Hypothalamus (tissue), 51 donors: ENCODE results near the gene HGFAC.
"Not testable (repeated sequence)": the region's sequence is repeated elsewhere in the genome, so short reads cannot be mapped to it uniquely, and the experiment has no call there.

ENCODE experiments used
- DNase-seq, 51 donors: peaks; one replicate each; lab custom pipeline; 2025; lab: John Stamatoyannopoulos, UW

The HGFAC gene

DNA sequence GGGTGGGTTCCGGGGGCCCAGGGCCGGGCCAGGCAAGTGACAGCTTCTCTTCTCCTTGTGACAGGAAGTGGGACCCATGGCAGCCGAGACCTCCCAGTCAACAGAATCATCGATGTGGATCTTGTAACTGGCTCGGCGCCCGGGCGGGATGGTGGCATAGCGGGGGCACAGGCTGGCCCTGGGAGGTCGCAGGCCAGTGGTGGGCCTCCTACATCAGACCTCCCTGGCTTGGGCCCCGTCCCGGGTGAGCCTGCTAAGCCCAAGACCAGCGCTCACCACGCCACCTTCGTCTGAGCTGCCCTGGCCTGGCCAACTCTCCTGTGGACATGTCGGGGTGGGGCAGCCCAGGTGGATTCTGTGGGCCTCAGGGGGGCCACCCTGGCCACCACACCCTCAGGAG, 2.4 kb upstream of the HGFAC start:
- DNase-seq: no peak

DNA sequence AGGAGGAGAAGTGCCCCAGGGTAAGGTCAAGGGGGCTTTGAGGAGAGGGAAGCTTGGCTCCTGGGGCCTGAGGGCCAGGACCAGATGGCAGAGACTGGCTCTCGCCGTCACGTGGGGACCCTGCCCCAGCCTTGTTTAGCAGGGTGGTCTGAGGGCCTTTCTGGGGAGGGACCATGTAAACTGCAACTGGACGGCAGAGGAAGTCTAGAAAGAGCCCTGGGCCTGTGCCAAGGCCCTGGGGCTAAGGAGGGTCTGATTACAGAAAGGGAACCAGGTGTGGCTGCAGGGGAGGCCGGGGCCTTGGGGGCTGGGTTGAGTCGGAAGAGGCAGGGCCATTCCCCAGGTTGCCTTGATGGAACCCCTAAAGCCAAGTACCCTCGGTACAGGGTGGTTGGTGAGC, 1.8 kb upstream of the HGFAC start:
- DNase-seq: no peak

DNA sequence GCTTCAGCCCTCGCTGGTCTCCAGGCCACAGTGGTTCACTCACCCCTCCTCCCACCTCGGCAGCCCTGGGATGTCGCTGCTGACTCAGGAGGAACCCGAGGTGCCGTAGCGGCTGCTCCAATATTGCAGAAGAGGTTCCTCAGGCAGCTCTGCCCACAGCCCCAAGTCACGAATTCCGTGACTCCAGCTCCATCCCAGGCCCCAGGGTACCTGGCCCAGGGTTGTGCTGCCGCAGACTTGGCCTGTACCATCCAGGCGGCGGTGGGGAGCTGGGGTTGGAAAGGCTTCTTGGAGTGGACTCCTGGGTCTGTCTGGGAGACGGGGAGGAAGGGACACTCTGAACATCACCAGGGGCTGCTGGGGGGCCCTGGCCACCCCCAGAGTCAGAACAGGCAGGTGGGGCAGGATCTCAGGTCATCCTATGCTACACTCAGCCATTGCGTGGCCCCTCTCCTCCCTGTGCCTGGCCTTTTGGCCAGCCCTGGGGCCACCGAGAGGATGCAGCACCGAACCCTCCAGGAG, 728 bp upstream of the HGFAC start:
- peak in 1 of 51 donors; percentile 12 for DNase-seq

DNA sequence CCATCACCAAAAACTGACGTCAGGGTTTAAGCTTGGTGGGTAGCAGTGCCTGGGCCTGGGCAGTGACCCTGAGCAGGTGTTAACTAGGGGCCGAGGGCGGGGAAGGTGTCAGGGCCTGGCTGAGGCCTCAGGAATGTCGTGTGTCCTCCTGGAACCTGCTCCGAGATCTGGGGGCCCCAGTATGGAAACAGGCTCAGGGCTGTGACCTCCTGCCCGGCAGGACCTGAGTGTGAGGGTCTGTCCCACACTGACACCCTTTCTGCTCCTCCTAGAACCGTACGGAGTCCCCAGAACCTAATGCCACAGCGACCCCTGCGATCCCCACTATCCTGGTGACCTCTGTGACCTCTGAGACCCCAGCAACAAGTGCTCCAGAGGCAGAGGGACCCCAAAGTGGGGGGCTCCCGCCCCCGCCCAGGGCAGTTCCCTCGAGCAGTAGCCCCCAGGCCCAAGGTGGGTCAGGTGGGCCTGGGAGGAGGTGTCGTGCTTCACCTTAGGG, 741 bp downstream of the HGFAC start:
- no peak for DNase-seq

DNA sequence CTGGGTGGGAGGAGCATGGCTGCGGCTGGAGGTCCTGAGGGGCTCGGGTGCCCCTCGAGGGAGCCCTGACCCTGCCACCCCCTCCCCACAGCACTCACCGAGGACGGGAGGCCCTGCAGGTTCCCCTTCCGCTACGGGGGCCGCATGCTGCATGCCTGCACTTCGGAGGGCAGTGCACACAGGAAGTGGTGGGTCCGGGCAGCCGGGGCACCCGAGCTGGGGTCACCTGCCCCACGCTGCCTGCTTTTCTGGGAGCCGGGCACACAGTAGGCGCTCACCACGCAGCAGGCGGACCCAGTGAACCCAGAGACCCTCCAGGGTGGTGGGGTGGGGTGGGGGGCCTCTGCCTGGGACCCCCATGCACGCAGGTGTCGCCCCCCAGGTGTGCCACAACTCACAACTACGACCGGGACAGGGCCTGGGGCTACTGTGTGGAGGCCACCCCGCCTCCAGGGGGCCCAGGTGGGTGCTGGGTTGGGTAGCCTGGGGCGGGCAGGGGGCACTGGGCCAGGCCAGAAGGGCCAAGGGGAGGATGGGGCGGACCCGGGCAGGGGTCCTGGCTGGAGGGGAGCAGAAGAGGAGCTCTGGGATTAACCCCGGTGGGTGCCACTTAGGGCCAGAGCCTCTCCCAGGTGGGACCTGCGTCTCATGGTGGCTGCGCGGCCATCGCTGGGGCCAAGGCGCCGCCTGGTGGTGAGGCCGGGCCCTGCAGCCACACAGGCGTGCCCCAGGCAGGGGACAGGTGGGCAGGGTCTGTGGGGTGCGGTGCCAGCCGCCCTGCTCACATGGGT, 1.4 kb downstream of the HGFAC start:
- DNase-seq: peak in 11 of 51 donors; percentile 3 to 58 (median 17)

DNA sequence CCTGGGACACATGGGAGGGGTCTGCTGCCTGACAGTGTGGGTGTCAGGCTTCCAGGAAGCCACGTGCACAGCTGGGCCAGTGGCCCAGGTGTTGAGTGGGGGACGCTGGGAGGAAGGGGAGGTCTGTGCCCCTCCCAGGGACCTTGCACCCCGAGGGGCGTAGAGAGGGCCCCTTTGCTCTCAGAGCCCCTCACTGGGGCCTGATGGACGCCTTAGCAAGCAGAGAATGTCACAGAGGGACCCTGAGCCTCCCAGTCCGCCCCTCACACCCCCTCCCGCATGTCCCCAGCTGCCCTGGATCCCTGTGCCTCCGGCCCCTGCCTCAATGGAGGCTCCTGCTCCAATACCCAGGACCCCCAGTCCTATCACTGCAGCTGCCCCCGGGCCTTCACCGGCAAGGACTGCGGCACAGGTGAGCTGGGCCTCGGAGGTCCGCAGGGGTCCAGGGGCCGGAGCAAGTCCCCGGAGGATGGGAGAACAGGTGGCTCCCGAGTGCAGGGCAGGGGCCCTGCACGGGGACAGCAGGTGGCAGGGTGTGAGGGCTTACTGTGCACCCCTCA, 2.1 kb downstream of the HGFAC start:
- DNase-seq: no peak

DNA sequence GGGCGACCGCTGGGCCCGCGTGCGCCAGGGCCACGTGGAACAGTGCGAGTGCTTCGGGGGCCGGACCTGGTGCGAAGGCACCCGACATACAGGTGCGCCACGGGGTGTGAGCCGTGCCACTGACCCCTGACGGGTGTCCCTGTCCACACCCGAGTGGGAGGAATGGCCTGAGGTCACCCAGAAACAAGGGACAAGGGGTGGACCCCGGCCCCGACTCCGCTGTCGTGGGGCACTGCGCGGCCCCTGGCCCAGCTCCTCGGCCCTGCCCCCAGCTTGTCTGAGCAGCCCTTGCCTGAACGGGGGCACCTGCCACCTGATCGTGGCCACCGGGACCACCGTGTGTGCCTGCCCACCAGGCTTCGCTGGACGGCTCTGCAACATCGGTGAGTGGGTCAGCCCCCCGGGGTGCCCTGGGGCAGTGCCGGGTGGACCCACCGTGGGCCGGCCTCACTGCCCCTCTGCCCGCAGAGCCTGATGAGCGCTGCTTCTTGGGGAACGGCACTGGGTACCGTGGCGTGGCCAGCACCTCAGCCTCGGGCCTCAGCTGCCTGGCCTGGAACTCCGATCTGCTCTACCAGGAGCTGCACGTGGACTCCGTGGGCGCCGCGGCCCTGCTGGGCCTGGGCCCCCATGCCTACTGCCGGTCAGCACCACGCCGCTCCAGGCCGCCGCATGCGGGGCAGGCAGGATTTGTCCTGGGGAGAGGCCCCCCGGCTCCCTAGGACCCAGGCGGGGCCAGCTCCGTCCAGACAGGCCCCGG, 2.8 kb downstream of the HGFAC start:
- no peak for DNase-seq

DNA sequence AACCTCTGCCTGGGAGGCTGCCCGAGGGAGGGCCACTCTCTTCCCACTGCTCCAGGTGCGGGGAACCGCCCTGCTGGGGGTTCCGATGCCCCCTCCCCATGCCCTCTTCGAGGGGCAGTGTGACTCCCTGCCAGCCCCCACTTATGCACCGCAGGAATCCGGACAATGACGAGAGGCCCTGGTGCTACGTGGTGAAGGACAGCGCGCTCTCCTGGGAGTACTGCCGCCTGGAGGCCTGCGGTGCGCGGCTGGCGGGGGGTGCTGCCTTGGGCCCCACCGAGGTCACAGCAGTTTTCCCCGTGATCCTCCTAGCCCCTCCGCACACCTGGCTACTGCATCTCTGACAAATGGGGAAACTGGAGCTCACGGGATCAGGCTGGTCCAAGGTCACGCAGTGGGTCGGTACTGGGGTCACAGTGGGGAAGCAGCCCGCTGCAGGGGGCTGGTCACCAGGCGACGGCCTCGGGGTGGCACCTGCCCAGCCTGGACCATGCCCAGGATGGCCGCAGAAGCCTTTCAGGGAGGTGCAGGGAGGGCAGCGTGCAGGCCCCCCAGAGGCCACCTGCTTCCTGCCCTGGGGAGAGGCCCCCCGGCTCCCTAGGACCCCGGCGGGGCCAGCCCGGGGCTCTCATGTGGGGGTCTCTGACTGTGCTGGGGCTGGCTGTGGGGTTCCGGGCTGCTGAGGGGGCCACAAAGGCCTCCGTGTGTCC, 3.5 kb downstream of the HGFAC start:
- DNase-seq: no peak

DNA sequence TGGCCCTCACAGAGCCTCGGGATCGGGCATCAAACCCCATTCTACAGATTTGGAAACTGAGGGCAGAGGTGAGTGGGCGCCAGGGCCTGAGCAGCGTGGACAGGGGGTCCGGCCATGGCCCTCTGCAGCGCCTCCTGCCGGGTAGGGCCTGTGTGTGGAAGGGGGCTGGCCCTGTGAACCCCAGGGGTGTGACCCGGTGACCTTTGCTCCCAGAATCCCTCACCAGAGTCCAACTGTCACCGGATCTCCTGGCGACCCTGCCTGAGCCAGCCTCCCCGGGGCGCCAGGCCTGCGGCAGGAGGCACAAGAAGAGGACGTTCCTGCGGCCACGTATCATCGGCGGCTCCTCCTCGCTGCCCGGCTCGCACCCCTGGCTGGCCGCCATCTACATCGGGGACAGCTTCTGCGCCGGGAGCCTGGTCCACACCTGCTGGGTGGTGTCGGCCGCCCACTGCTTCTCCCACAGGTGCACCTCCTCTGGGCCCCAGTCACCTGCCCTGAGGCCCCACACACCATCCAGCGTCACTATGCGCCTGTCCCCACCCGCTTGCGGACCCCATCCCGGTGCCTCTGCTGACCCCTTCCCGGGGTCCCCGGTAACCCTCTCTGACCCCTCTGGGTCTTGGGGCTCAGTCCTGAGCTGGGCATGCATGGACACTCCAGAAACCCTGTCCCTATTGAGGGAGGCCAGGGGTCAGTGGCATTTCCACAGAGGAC, 4.2 kb downstream of the HGFAC start:
- DNase-seq: no peak

DNA sequence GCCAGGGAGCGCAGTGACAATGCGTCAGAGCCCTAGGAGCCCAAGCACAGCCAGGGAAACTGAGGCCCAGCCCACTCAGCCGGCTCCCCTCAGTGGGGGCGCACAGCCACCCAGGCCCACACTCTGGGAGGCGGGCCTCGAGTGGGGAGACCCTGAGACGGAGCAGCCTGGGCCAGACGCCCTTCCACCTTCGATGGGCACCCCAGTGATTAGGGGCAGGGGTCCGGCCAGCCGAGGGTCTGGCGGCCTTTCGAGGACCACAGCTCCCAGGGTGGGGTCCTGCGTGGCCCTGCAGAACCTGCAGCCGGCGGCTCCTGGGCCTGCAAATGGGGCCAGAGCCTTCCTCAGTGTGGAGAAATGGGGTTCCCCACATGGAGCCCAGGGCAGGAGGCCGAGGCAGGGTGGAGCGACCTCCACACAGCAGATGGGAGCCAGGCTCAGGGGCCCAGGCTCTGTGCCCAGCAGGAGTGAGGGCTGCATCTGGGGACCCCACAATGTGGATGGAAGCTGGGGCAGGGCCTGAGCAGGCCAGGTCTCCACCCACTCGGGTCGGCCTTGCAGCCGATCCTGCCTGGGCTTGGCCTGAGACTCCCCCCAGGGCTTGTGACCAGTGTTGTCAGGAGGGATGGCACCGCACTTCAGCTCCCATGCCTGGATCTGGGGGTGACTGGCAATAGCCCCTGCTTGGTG, 5.0 kb downstream of the HGFAC start:
- no peak for DNase-seq

DNA sequence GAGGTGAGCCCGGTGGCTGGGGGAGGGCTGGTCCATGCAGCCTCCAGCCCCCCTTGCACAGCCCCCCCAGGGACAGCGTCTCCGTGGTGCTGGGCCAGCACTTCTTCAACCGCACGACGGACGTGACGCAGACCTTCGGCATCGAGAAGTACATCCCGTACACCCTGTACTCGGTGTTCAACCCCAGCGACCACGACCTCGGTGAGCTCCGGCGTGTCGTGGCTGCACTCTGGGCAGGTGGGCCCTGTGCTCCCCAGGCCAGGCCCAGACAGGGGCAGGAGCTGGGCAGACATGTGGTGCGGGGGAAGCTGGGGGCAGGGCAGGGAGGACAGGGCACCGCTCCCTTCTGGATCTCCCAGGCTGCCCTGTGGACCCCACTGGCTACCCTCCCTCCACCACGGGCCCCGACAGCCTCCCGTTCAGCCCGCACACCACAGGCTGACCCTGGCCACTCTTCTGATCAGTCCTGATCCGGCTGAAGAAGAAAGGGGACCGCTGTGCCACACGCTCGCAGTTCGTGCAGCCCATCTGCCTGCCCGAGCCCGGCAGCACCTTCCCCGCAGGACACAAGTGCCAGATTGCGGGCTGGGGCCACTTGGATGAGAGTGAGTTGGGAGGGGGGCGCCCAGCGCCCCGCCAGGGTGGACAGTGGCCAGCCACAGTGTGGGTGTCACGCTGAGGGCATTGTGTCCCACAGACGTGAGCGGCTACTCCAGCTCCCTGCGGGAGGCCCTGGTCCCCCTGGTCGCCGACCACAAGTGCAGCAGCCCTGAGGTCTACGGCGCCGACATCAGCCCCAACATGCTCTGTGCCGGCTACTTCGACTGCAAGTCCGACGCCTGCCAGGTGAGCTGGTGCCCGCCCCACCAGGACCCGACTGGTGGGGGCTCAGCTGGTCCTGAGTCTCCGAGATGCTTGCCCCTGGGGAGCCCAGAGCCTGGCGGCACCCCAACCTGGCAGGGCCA, 5.9 kb downstream of the HGFAC start:
- DNase-seq: no peak

DNA sequence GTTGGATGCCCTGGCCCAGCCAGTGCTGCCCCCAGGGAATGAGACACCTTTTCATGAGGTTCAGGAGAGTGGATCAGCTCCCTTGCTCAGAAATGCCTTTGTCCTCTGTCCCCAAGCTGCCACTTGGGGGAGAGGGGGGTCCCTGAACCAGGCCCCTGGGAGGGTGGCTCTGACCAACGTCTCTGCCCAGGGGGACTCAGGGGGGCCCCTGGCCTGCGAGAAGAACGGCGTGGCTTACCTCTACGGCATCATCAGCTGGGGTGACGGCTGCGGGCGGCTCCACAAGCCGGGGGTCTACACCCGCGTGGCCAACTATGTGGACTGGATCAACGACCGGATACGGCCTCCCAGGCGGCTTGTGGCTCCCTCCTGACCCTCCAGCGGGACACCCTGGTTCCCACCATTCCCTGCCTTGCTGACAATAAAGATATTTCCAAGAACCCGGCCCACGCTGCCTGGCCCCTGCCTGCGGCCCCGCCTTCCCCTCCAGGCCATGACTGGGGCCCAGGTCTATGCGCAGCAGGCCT, 7.3 kb downstream of the HGFAC start:
- no peak for DNase-seq

DNA sequence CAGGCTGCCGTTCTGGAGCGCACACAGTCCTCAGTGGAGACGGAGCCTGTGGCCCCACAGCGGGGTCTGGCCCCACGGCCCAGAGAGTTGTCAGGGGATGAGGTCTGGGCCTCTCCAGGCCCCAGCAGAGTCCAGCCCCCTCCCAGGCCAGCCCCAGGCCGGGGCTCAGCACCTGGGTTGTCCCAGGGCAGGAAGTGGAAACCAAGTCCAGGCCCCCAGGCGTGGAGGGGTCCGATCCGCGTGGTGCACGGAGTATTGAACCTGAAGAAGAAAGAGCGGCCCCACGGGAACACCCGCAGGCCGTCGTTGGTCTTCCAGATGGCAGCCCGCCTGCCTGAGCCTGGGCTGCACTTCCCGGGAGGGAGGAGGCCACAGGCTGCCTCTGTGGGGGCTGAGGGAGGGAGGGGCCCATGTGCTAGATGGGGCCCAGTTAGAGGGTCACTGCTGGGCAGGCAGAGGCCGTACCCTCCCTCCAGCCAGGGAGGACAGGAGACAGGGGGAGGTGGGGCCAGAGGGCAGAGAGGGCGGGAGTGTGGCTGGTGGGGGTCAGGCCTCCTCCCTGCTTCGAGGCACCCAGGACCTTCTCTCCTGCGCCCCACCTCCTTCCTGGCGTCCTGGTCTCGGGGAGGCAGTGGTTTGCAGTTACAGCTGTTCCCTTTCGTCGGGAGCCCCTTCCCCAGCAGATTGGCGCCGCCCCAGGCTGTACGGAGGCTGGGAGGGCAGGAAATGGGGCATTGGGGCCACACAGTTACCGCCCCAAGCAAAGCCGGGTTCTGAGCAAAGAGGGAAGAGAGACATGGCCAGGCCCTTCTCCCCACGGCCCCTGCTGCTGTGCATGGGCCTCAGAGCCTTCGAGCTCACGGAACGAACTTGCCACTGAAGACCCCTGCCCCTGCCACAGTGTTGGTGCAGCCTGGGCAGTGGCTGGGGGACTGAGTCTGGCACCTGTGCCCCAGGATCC, 8.1 kb downstream of the HGFAC start:
- DNase-seq: no peak

DNA sequence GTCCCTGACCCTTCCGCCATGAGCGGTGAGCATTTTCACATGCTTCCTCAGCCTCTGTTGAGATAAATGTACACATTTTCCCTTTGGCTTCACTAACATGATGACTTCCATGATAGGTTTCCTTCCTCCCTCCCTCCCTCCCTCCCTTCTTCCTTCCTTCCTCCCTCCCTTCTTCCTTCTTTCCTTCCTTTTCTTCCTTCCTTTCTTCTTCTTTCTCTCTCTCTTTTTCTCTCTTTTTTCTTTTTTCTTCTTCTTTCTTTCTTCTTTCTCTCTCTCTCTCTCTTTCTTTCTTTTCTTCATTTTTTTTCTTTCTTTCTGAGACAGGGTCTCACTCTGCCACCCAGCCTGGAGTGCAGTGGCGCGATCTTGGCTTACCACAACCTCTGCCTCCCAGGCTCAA, 8.9 kb downstream of the HGFAC start:
- DNase-seq: no peak

DNA sequence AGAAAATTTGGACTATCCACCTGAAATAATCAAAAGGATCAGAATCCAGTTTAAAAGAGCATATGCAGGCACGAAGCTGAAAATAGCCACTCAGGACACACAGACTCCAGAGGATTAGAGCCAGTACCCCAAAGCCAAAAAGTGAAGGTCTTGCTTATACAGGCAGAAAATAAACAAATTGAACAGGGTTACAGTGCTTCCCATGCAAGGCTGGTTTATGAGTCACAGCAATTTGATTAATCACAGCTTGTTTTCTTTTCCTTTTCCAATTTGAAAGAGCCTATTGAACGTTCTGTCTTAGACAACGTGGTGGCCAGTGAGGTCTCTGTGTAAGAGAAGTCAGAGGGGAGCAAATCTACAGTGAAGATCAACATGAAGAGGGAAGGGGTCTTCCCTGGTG, 10.2 kb downstream of the HGFAC start:
- DNase-seq: peak in 1 of 51 donors; percentile 9

DNA sequence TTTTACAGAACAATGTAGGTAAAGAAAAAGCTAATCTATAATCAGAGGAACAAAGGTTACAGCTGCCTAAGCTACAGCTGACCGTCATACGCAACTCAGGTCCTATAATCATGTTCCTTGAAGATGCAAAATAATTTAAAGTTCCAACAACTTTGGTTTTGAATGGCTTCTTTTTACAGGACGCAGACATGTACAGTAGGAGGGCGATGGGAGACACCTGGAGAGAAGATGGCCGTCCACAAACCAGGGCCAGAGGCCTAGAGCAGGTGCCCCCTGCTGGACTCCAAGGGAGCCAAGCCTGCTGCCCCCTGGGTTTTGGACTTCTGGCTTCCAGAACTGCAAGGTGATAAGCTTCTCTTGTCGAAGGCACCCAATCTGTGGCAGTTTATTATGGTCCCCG, 10.6 kb downstream of the HGFAC start:
- DNase-seq: no peak

DNA sequence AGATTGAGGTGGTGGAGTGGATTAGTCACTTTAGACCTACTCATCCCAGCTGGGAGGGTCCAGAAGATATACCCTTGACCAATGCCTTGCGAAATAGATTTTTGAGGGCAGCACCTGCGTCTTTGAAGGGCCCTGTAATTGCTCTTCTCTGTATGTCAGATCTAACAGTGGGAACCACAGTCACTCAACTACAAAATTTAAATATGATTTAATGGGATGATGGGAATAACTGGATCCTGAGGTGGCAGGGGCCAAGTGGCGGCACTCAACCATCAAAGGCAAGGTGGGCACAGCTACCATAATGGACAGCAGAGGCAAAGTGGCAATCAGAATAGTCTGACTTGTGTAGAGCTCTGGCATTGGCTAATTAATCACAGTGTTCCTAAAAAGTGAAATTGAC, 13.8 kb downstream of the HGFAC start:
- DNase-seq: not testable (repeated sequence)
